Measurements from ENCODE around the gene ZBTB25.
"Not testable (repeated sequence)": the region's sequence is repeated elsewhere in the genome, so short reads cannot be mapped to it uniquely, and the experiment has no call there.

ZBTB25 gene

GRCh38 chr14:64503434-64504309 lies at the start of gene ZBTB25:
Gene ZBTB25 (minus strand): TSS chr14:64503838. CDS start chr14:64490533, 13,305 bp downstream.
- DNase-seq, result peak; percentile 95

GRCh38 chr14:64550621-64551333 lies 47.1 kb upstream of the ZBTB25 start:
- DNase-seq, result peak; percentile 13

GRCh38 chr14:64549791-64550620 lies 46.4 kb upstream of the ZBTB25 start, which contains the start of gene PPP1R36:
Gene PPP1R36 (plus strand): TSS chr14:64549961. CDS start chr14:64549998, 37 bp downstream.
- DNase-seq, result peak; percentile 53

GRCh38 chr14:64549016-64549415 lies 45.4 kb upstream of the ZBTB25 start:
- no peak for DNase-seq

- DNase-seq, result no peak
Observed at GRCh38 chr14:64544607-64545312, 41.1 kb upstream of the ZBTB25 start.

GRCh38 chr14:64542836-64543201 lies 39.2 kb upstream of the ZBTB25 start:
- no peak for DNase-seq

- no peak for DNase-seq
Observed at GRCh38 chr14:64541972-64542835, 38.6 kb upstream of the ZBTB25 start.

- peak; percentile 24 for DNase-seq
Observed at GRCh38 chr14:64541261-64541971, 37.8 kb upstream of the ZBTB25 start.

GRCh38 chr14:64540208-64541202 lies 36.9 kb upstream of the ZBTB25 start, which contains the start of gene HSPA2:
Gene HSPA2 (plus strand): TSS chr14:64540741. CDS start chr14:64540850, 109 bp downstream.
- DNase-seq, result peak; percentile 93

GRCh38 chr14:64536488-64537245 lies 33.0 kb upstream of the ZBTB25 start:
- no peak for DNase-seq

- no peak for DNase-seq
Observed at GRCh38 chr14:64531567-64531966, 27.9 kb upstream of the ZBTB25 start.

GRCh38 chr14:64525354-64525753 lies 21.7 kb upstream of the ZBTB25 start:
- no peak for DNase-seq

GRCh38 chr14:64522591-64523355 lies 19.1 kb upstream of the ZBTB25 start:
- no peak for DNase-seq

GRCh38 chr14:64520699-64521098 lies 17.1 kb upstream of the ZBTB25 start:
- DNase-seq, result no peak

GRCh38 chr14:64518229-64518628 lies 14.6 kb upstream of the ZBTB25 start:
- no peak for DNase-seq

GRCh38 chr14:64517667-64518066 lies 14.0 kb upstream of the ZBTB25 start:
- DNase-seq, result not testable (repeated sequence)

GRCh38 chr14:64516969-64517368 lies 13.3 kb upstream of the ZBTB25 start:
- DNase-seq, result no peak

- DNase-seq, result no peak
Observed at GRCh38 chr14:64515053-64515452, 11.4 kb upstream of the ZBTB25 start.
